GM23248 (cell line): Measurements from ENCODE around the gene MUC12.

ENCODE experiments used
- EZH2 ChIP-seq: fragments of 200-600 bp; sonication (generic); IDR thresholded peaks from 2 replicates; pipeline ENCODE4 v1.6.1; 2018; ENCODE audit warnings: antibody characterized with exemption, mild to moderate bottlenecking; ENCODE audit not compliant: insufficient read depth, poor library complexity, severe bottlenecking
- EZH2phosphoT487 ChIP-seq: fragments of 200-600 bp; sonication (generic); IDR thresholded peaks from 2 replicates; pipeline ENCODE4 v1.6.1; 2018; ENCODE audit warnings: antibody characterized with exemption, moderate library complexity, mild to moderate bottlenecking, low read depth; ENCODE audit not compliant: insufficient read depth

GRCh38 chr7:100975371-100975821 lies 6.0 kb downstream of the MUC12 start:
- TF ChIP-seq EZH2phosphoT487 (no peak), EZH2 (no peak)
